K562 (cell line): ENCODE results near the gene SMIM8. TPM values are rescaled to one million over a fixed set of nuclear protein-coding genes. Genes with fewer than 3 reads are reported as not detected.

ENCODE experiments used
- ATAC-seq: fragments of 200-7000 bp; cut with Tn5 transposase; 3 replicates; pipeline ENCODE4 v1.9.1; 2020; ENCODE audit warnings: moderate library complexity
- BruUV-seq: library from RNA; stranded (reverse); fragments of 400-500 nt; replicated peaks from 2 replicates; lab custom pipeline; 2021; lab: Mats Ljungman, UMichigan
- CTCF ChIA-PET: fragments of 300-600 bp; formaldehyde crosslinking; extraction: SDS; loops from one replicate; lab custom pipeline; 2021; ENCODE audit warnings: low intra/inter-chr PET ratio; lab: Yijun Ruan, JAX
- POLR2A ChIA-PET: fragments of 300-600, 350-650 bp; sonication (Branson Sonifier 250); formaldehyde crosslinking; extraction: SDS; loops from one replicate; lab custom pipeline; 2021; ENCODE audit warnings: antibody characterized with exemption, inconsistent platforms; lab: Yijun Ruan, JAX
- DNase-seq, 4 experiments: peaks; one replicate each; pipeline versions ENCODE4 v3.0.0 to v3.0.0-alpha.2; 2011 to 2018; ENCODE audit warnings: low spot score in 3 of 4, mixed read lengths in 3 of 4; ENCODE audit errors: extremely low read depth in 1 of 4
- FAIRE-seq: peaks from 2 replicates; lab custom pipeline; 2011; peaks lifted over from hg19 to GRCh38; lab: Jason Lieb, UNC
- H2AFZ ChIP-seq: 2 replicates; pipeline ENCODE4 v1.6.0; 2011; ENCODE audit warnings: low read depth, low read length, control low read depth, inconsistent platforms
- H3K27ac ChIP-seq: fragments of 200-600 bp; 3 replicates; pipeline ENCODE4 v1.8.0; 2011; ENCODE audit warnings: low read depth, mild to moderate bottlenecking, control low read depth, inconsistent platforms, low read length, moderate library complexity, mixed read lengths; ENCODE audit errors: extremely low read depth
- H3K27me3 ChIP-seq, 2 experiments: fragments of 300-600 bp in 1 of 2; 2 replicates in 1 of 2; 3 replicates in 1 of 2; pipeline versions ENCODE4 v1.6.0 to v1.8.0; 2011; ENCODE audit warnings: inconsistent platforms in 2 of 2, low read length in 2 of 2, mild to moderate bottlenecking in 1 of 2, mixed read lengths in 1 of 2, moderate library complexity in 1 of 2; ENCODE audit not compliant: control insufficient read depth in 2 of 2, insufficient read depth in 2 of 2
- H3K36me3 ChIP-seq: fragments of 300-600 bp; 3 replicates; pipeline ENCODE4 v1.8.0; 2011; ENCODE audit warnings: mild to moderate bottlenecking, low read length, inconsistent platforms; ENCODE audit not compliant: control insufficient read depth, insufficient read depth
- H3K4me1 ChIP-seq, 2 experiments: fragments of 200-600 bp in 1 of 2; replicated peaks in 1 of 2; 2 replicates in 1 of 2; 3 replicates in 1 of 2; pipeline versions ENCODE4 v1.5.1 to v1.8.0; 2011; ENCODE audit warnings: inconsistent platforms in 2 of 2, low read length in 2 of 2, mild to moderate bottlenecking in 1 of 2, mixed read lengths in 1 of 2, moderate library complexity in 1 of 2; ENCODE audit not compliant: control insufficient read depth in 2 of 2, insufficient read depth in 2 of 2
- H3K4me2 ChIP-seq: 2 replicates; pipeline ENCODE4 v1.6.1; 2011; ENCODE audit warnings: low read length, control low read depth, inconsistent platforms, mixed read lengths; ENCODE audit not compliant: insufficient read depth
- H3K4me3 ChIP-seq: fragments of 200-600 bp; sonication (generic), shearing (Covaris generic); 2 replicates; pipeline ENCODE4 v1.5.1; 2016; ENCODE audit warnings: control low read depth, inconsistent platforms
- H3K79me2 ChIP-seq: fragments of 200-600 bp; 3 replicates; pipeline ENCODE4 v1.8.0; 2011; ENCODE audit warnings: low read length, inconsistent platforms; ENCODE audit not compliant: control insufficient read depth, insufficient read depth
- H3K9ac ChIP-seq, 2 experiments: 2 replicates each; pipeline versions ENCODE4 v1.6.0 to v1.6.1; 2011; ENCODE audit warnings: low read depth in 2 of 2, low read length in 2 of 2, control low read depth in 1 of 2, inconsistent platforms in 1 of 2, mild to moderate bottlenecking in 1 of 2, mixed read lengths in 1 of 2; ENCODE audit not compliant: insufficient read depth in 1 of 2
- H3K9me1 ChIP-seq: one replicate; pipeline ENCODE4 v1.6.0; 2011; ENCODE audit warnings: inconsistent platforms, mild to moderate bottlenecking, low read length, moderate library complexity; ENCODE audit not compliant: control insufficient read depth, insufficient read depth
- H3K9me3 ChIP-seq: replicated peaks from 2 replicates; pipeline ENCODE4 v1.5.1; 2011; ENCODE audit warnings: low read depth, low read length, inconsistent platforms; ENCODE audit not compliant: control insufficient read depth, insufficient read depth
- H4K20me1 ChIP-seq: replicated peaks from 2 replicates; pipeline ENCODE4 v1.6.1; 2011; ENCODE audit warnings: low read length, inconsistent platforms, mixed read lengths; ENCODE audit not compliant: control insufficient read depth, insufficient read depth
- CBX3 ChIP-seq, 2 experiments: IDR thresholded peaks; 1 replicate in 1 of 2; 2 replicates in 1 of 2; pipeline ENCODE4 v1.6.1; 2012; ENCODE audit warnings: inconsistent platforms in 2 of 2, low read length in 2 of 2, borderline replicate concordance in 1 of 2, control low read depth in 1 of 2
- CTBP1 ChIP-seq: fragments of 450-650 bp; IDR thresholded peaks from 2 replicates; pipeline ENCODE4 v1.6.1; 2016; ENCODE audit warnings: borderline replicate concordance
- EGR1 ChIP-seq: fragments of 450-650 bp; conservative IDR thresholded peaks from 2 replicates; pipeline ENCODE4 v1.6.1; 2017; ENCODE audit warnings: mild to moderate bottlenecking
- GATAD2B ChIP-seq: fragments of 450-650 bp; IDR thresholded peaks from 2 replicates; pipeline ENCODE4 v1.6.1; 2017; ENCODE audit warnings: mild to moderate bottlenecking, borderline replicate concordance
- HDAC6 ChIP-seq: IDR thresholded peaks from 2 replicates; pipeline ENCODE4 v1.6.1; 2012; ENCODE audit warnings: low read depth, mild to moderate bottlenecking, control low read depth, inconsistent platforms, low read length, moderate library complexity
- HIVEP1 ChIP-seq: fragments of 250-450 bp; sonication (Bioruptor Pico); IDR thresholded peaks from 2 replicates; pipeline ENCODE4 v1.4.0; 2020; ENCODE audit warnings: mild to moderate bottlenecking
- MEF2D ChIP-seq: conservative IDR thresholded peaks from 2 replicates; pipeline ENCODE4 v1.6.1; 2016; ENCODE audit warnings: low read depth, missing genetic modification characterization, missing compliant biosample characterization
- MXI1 ChIP-seq: IDR thresholded peaks from 2 replicates; pipeline ENCODE4 v1.6.1; 2011; ENCODE audit warnings: low read depth, mild to moderate bottlenecking, improper control_type of control experiment, low read length
- MYC ChIP-seq, 2 experiments: fragments of 250-450 bp in 1 of 2; sonication (Bioruptor Pico) in 1 of 2; IDR thresholded peaks; 2 replicates each; pipeline versions ENCODE4 v1.5.1 to v1.6.1; 2012 to 2021; ENCODE audit warnings: low read depth in 2 of 2, borderline replicate concordance in 1 of 2, improper control_type of control experiment in 1 of 2, low read length in 1 of 2, mild to moderate bottlenecking in 1 of 2, moderate library complexity in 1 of 2
- RBM25 ChIP-seq: fragments of 200-400 bp; formaldehyde crosslinking; IDR thresholded peaks from 2 replicates; pipeline ENCODE4 v1.6.1; 2018; ENCODE audit warnings: low read length, low read depth, moderate library complexity; ENCODE audit not compliant: severe bottlenecking
- SAP30 ChIP-seq: fragments of 200-600 bp; sonication (generic); IDR thresholded peaks from 2 replicates; pipeline ENCODE4 v1.6.1; 2012; ENCODE audit warnings: borderline replicate concordance, low read depth, mild to moderate bottlenecking, moderate library complexity, low read length, control low read depth, inconsistent platforms; ENCODE audit not compliant: insufficient read depth, poor library complexity, severe bottlenecking
- TARDBP ChIP-seq: fragments of 450-650 bp; IDR thresholded peaks from 2 replicates; pipeline ENCODE4 v1.6.1; 2016
- TEAD1 ChIP-seq, 2 experiments: fragments of 450-650 bp in 1 of 2; sonication (generic) in 1 of 2; formaldehyde crosslinking; IDR thresholded peaks; 2 replicates each; pipeline versions ENCODE4 v1.4.0 to v1.8.0; 2020 to 2022; ENCODE audit warnings: mild to moderate bottlenecking in 2 of 2, missing genetic modification reagents in 1 of 2
- ZBTB8A ChIP-seq: fragments of 450-650 bp; IDR thresholded peaks from 2 replicates; pipeline ENCODE4 v1.6.1; 2018; ENCODE audit warnings: mild to moderate bottlenecking, moderate library complexity; ENCODE audit not compliant: partially characterized antibody
- ZC3H8 ChIP-seq: fragments of 450-650 bp; IDR thresholded peaks from 2 replicates; pipeline ENCODE4 v1.6.1; 2017
- ZNF134 ChIP-seq: fragments of 250-450 bp; sonication (Bioruptor Pico); conservative IDR thresholded peaks from 2 replicates; pipeline ENCODE4 v1.4.0; 2020
- ZNF778 ChIP-seq: fragments of 450-650 bp; formaldehyde crosslinking; IDR thresholded peaks from 2 replicates; pipeline ENCODE4 v1.4.0; 2020; ENCODE audit warnings: mild to moderate bottlenecking, moderate library complexity
- WGBS: fragments of 100-300 bp; shearing (Covaris generic); methylation state at CpG from one replicate; pipeline ENCODE4 v1.1.6; 2016; ENCODE audit warnings: low coverage, mixed read lengths; ENCODE audit not compliant: insufficient coverage; ENCODE audit errors: missing lambda C conversion rate; 5-methylcytosine and 5-hydroxymethylcytosine counted together
- in situ Hi-C: fragments of 300-500 bp; cut with MboI; formaldehyde crosslinking; loops from 4 replicates; pipeline ENCODE4 v1.15.0; 2018; ENCODE audit warnings: inconsistent platforms, mixed read lengths
- intact Hi-C: fragments of 100-400 bp; cut with micrococcal nuclease; formaldehyde crosslinking; loops from 2 replicates; pipeline ENCODE4 v1.14.2; 2022
- polyA plus RNA-seq, 8 experiments: library from polyadenylated mRNA; depleted of rRNA in 4 of 8; stranded (reverse) in 5 of 8; unstranded in 3 of 8; fragments of >200 nt; fragmentation: Nextera tagmentation in 2 of 8; fragmentation: Illumina TruSeq in 1 of 8; extraction: Ambion mirVana in 2 of 8; extraction: Trizol in 1 of 8; gene quantifications; 2 replicates each; pipeline versions ENCODE4 v1.2.1 to v1.2.3, GENCODE V29; 2011 to 2014; ENCODE audit warnings: inconsistent platforms in 1 of 8, missing spikeins in 1 of 8
- total RNA-seq, 7 experiments: library from RNA; depleted of rRNA in 6 of 7; stranded (reverse); fragments of >200 nt in 6 of 7; fragmentation: Illumina TruSeq in 2 of 7; extraction: Trizol in 2 of 7; gene quantifications; 2 replicates each; pipeline versions ENCODE4 v1.2.1 to v1.2.3, GENCODE V29; 2011 to 2021; ENCODE audit warnings: low replicate concordance in 1 of 7
- TF ChIP-seq, protein P1 (sequence below): fragments of 450-650 bp; IDR thresholded peaks from 2 replicates; pipeline ENCODE4 v1.6.1; 2016; ENCODE audit warnings: borderline replicate concordance
- TF ChIP-seq, protein P2 (sequence below): fragments of 250-450 bp; sonication (Bioruptor Pico); IDR thresholded peaks from 2 replicates; pipeline ENCODE4 v1.4.0; 2020; ENCODE audit warnings: mild to moderate bottlenecking, moderate library complexity
- TF ChIP-seq, protein P3 (sequence below): sonication (generic); formaldehyde crosslinking; IDR thresholded peaks from 2 replicates; pipeline ENCODE4 v1.8.1; 2023; ENCODE audit warnings: mild to moderate bottlenecking, missing genetic modification reagents, moderate library complexity

SMIM8 gene
- total and polyA plus RNA-seq, 9 of the 15 experiments (the other 6 are each of a cell fraction or from before 2014, with no cell fraction given), result 8.3 to 53.7 (median 15.1) TPM

DNA sequence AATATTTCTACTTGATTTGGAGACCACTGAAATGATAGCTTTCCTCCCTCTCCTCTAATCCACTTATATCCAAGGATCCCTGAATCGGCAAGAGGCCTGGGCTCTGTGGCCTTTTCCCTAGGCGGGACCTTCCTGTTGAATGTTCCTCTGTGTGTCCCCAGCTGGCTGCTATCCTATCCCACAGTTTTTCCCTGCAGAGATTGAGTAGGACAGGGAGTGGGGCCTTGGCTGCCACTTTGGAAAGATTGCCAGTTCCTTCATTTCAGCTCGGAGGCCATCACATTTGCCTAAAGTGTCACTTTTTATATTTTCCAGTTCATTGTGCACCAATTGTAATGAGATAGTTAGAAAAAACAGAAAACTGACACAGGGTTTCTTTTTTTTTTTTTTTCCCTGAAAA lies 38.9 kb upstream of the SMIM8 start:
- FAIRE-seq, result no peak
- no TSS peak for BruUV-seq
- no peak overlapping the region for H3K27ac ChIP-seq
- no peaks in the 10 kb centered on the region for H4K20me1 ChIP-seq
- intact Hi-C loops, result no loop called here
- in situ Hi-C loops, result no loop called here
- ATAC-seq, result no peak
- CTCF ChIA-PET, result no interaction called here
- no peaks in the 10 kb centered on the region for H3K36me3 ChIP-seq
- no peak for TF ChIP-seq ZC3H8
- TF ChIP-seq, protein P1, sequence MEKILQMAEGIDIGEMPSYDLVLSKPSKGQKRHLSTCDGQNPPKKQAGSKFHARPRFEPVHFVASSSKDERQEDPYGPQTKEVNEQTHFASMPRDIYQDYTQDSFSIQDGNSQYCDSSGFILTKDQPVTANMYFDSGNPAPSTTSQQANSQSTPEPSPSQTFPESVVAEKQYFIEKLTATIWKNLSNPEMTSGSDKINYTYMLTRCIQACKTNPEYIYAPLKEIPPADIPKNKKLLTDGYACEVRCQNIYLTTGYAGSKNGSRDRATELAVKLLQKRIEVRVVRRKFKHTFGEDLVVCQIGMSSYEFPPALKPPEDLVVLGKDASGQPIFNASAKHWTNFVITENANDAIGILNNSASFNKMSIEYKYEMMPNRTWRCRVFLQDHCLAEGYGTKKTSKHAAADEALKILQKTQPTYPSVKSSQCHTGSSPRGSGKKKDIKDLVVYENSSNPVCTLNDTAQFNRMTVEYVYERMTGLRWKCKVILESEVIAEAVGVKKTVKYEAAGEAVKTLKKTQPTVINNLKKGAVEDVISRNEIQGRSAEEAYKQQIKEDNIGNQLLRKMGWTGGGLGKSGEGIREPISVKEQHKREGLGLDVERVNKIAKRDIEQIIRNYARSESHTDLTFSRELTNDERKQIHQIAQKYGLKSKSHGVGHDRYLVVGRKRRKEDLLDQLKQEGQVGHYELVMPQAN, result no peak
- no peak for TF ChIP-seq ZNF778 (CRISPR knock-in tag)
- TF ChIP-seq RBM25, result no peak
- TF ChIP-seq CTBP1, result no peak
- TF ChIP-seq MXI1, result no peak
- TF ChIP-seq, protein P2, sequence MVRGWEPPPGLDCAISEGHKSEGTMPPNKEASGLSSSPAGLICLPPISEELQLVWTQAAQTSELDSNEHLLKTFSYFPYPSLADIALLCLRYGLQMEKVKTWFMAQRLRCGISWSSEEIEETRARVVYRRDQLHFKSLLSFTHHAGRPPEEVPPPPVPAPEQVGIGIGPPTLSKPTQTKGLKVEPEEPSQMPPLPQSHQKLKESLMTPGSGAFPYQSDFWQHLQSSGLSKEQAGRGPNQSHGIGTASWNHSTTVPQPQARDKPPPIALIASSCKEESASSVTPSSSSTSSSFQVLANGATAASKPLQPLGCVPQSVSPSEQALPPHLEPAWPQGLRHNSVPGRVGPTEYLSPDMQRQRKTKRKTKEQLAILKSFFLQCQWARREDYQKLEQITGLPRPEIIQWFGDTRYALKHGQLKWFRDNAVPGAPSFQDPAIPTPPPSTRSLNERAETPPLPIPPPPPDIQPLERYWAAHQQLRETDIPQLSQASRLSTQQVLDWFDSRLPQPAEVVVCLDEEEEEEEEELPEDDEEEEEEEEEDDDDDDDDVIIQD, result no peak
- no peak for TF ChIP-seq GATAD2B
- no peak for TF ChIP-seq ZBTB8A
- TF ChIP-seq, protein P3, sequence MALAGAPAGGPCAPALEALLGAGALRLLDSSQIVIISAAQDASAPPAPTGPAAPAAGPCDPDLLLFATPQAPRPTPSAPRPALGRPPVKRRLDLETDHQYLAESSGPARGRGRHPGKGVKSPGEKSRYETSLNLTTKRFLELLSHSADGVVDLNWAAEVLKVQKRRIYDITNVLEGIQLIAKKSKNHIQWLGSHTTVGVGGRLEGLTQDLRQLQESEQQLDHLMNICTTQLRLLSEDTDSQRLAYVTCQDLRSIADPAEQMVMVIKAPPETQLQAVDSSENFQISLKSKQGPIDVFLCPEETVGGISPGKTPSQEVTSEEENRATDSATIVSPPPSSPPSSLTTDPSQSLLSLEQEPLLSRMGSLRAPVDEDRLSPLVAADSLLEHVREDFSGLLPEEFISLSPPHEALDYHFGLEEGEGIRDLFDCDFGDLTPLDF, result no peak
- no peak for TF ChIP-seq TARDBP
- no peak for TF ChIP-seq HIVEP1 (CRISPR knock-in tag)
- no peak for TF ChIP-seq SAP30
- TF ChIP-seq ZNF134 (CRISPR knock-in tag), result no peak
- TF ChIP-seq MEF2D (tag), result no peak
- TF ChIP-seq CBX3 (IDR thresholded peaks at IDR 0.05; ENCODE audit: borderline replicate concordance in 1 of 2, low read length in 2 of 2), result no peak
- no peak for TF ChIP-seq MYC (IDR thresholded peaks at IDR 0.05; ENCODE audit: low read depth, low read length)
- no peak for TF ChIP-seq MYC (CRISPR knock-in tag; IDR thresholded peaks at IDR 0.05; ENCODE audit: borderline replicate concordance, low read depth)
- TF ChIP-seq EGR1, result no peak
- no peak for TF ChIP-seq TEAD1 (CRISPR knock-in tag; IDR thresholded peaks at IDR 0.05)
- no peak for TF ChIP-seq HDAC6
- H3K4me2 ChIP-seq, result no peak overlapping the region
- H3K4me1 ChIP-seq, result no peaks in the 10 kb centered on the region
- peaks cover 3 to 5% of the 10 kb centered on the region in 2 experiments; a peak in 2 of 5 replicates for H3K27me3 ChIP-seq
- no peaks in the 10 kb centered on the region for H3K9me3 ChIP-seq
- H3K9me1 ChIP-seq, result no peaks in the 10 kb centered on the region
- WGBS, result 0% methylated on average over 3 of the region's 3 CpGs
- POLR2A ChIA-PET, result interaction anchor here (0.6 kb wide), 1 partner anchor 12 kb away, joined by 3 read pairs; no protein-coding TSS in a partner anchor
- no peak overlapping the region for H3K9ac ChIP-seq
- no peaks in the 10 kb centered on the region for H3K79me2 ChIP-seq
- DNase-seq, result no peak
- H3K4me3 ChIP-seq, result no peak overlapping the region
- H2AFZ ChIP-seq, result no peak overlapping the region
